C4-2B (cell line): ENCODE data around the gene B9D2.

Experiments used
- CTCF ChIP-seq: fragments of 450-650 bp; conservative IDR thresholded peaks from 2 replicates; pipeline ENCODE4 v1.5.1; 2017; ENCODE audit warnings: mild to moderate bottlenecking
- ZFX ChIP-seq: fragments of 450-650 bp; IDR thresholded peaks from 2 replicates; pipeline ENCODE4 v1.6.1; 2017

- TF ChIP-seq CTCF (no peak), ZFX (no peak)
Observed at GRCh38 chr19:41367848-41368301, 3.9 kb upstream of the B9D2 start.
